Neural cell (in vitro differentiated cells): ENCODE measurements around the gene AFF2.

Experiments used
- CTCF ChIP-seq: fragments of 450-650 bp; IDR thresholded peaks from 2 replicates; pipeline ENCODE4 v1.5.1; 2014; ENCODE audit warnings: antibody characterized with exemption, mild to moderate bottlenecking, moderate library complexity; ENCODE audit not compliant: poor library complexity, severe bottlenecking
- EP300 ChIP-seq: fragments of 450-650 bp; conservative IDR thresholded peaks from 2 replicates; pipeline ENCODE4 v1.6.1; 2014; ENCODE audit warnings: antibody characterized with exemption, mild to moderate bottlenecking, moderate library complexity; ENCODE audit not compliant: poor library complexity, severe bottlenecking
- EZH2 ChIP-seq: fragments of 200-600, 300-800 bp; shearing (Covaris generic), sonication (generic); IDR thresholded peaks from 2 replicates; pipeline ENCODE4 v1.6.1; 2014; ENCODE audit warnings: antibody characterized with exemption, low read length, borderline replicate concordance, mild to moderate bottlenecking; ENCODE audit not compliant: insufficient read depth, poor library complexity, severe bottlenecking
- MXI1 ChIP-seq: fragments of 450-650 bp; conservative IDR thresholded peaks from 2 replicates; pipeline ENCODE4 v1.6.1; 2014; ENCODE audit warnings: antibody characterized with exemption, mild to moderate bottlenecking; ENCODE audit not compliant: poor library complexity, severe bottlenecking
- POLR2AphosphoS5 ChIP-seq: IDR thresholded peaks from 2 replicates; pipeline ENCODE4 v1.6.1; 2012
- RAD21 ChIP-seq: fragments of 450-650 bp; conservative IDR thresholded peaks from 2 replicates; pipeline ENCODE4 v1.6.1; 2014; ENCODE audit warnings: antibody characterized with exemption, mild to moderate bottlenecking, moderate library complexity
- SMC3 ChIP-seq: fragments of 450-650 bp; conservative IDR thresholded peaks from 2 replicates; pipeline ENCODE4 v1.6.1; 2014; ENCODE audit warnings: antibody characterized with exemption, mild to moderate bottlenecking, moderate library complexity; ENCODE audit not compliant: poor library complexity
- TAF1 ChIP-seq: IDR thresholded peaks from 2 replicates; pipeline ENCODE4 v1.6.1; 2012; ENCODE audit warnings: low read depth
- TF ChIP-seq, protein P1 (sequence below): IDR thresholded peaks from 2 replicates; pipeline ENCODE4 v1.6.1; 2012; ENCODE audit warnings: borderline replicate concordance

- TF ChIP-seq CTCF = no peak
- TF ChIP-seq EZH2 = no peak
- TF ChIP-seq RAD21 = no peak
- no peak for TF ChIP-seq POLR2AphosphoS5
- TF ChIP-seq SMC3 = no peak
- TF ChIP-seq, protein P1, sequence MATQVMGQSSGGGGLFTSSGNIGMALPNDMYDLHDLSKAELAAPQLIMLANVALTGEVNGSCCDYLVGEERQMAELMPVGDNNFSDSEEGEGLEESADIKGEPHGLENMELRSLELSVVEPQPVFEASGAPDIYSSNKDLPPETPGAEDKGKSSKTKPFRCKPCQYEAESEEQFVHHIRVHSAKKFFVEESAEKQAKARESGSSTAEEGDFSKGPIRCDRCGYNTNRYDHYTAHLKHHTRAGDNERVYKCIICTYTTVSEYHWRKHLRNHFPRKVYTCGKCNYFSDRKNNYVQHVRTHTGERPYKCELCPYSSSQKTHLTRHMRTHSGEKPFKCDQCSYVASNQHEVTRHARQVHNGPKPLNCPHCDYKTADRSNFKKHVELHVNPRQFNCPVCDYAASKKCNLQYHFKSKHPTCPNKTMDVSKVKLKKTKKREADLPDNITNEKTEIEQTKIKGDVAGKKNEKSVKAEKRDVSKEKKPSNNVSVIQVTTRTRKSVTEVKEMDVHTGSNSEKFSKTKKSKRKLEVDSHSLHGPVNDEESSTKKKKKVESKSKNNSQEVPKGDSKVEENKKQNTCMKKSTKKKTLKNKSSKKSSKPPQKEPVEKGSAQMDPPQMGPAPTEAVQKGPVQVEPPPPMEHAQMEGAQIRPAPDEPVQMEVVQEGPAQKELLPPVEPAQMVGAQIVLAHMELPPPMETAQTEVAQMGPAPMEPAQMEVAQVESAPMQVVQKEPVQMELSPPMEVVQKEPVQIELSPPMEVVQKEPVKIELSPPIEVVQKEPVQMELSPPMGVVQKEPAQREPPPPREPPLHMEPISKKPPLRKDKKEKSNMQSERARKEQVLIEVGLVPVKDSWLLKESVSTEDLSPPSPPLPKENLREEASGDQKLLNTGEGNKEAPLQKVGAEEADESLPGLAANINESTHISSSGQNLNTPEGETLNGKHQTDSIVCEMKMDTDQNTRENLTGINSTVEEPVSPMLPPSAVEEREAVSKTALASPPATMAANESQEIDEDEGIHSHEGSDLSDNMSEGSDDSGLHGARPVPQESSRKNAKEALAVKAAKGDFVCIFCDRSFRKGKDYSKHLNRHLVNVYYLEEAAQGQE = no peak
- no peak for TF ChIP-seq EP300
- TF ChIP-seq TAF1 = no peak
- TF ChIP-seq MXI1 = no peak
Observed at GRCh38 chrX:148470324-148470723, 30.1 kb upstream of the AFF2 start.
